A549 (cell line): ENCODE data around the gene VAV3.

Experiments used
- BHLHE40 ChIP-seq: IDR thresholded peaks from 2 replicates; pipeline ENCODE4 v1.6.1; 2012; ENCODE audit warnings: low read depth, low read length, inconsistent platforms
- CTCF ChIP-seq: fragments of >200 bp; sonication (Bioruptor Twin); formaldehyde crosslinking; IDR thresholded peaks from 3 replicates; pipeline ENCODE4 v1.5.1; 2016
- HOXB13 ChIP-seq: fragments of 250-450 bp; sonication (Bioruptor Pico); IDR thresholded peaks from 2 replicates; pipeline ENCODE4 v1.5.0; 2020; ENCODE audit warnings: low read depth, mild to moderate bottlenecking, moderate library complexity
- JUN ChIP-seq, 2 experiments: fragments of >200 bp; sonication (Bioruptor Twin); formaldehyde crosslinking; IDR thresholded peaks; 2 replicates in 1 of 2; 3 replicates in 1 of 2; pipeline ENCODE4 v1.6.1; 2016 to 2017
- MAZ ChIP-seq: fragments of 150-350 bp; IDR thresholded peaks from 2 replicates; pipeline ENCODE4 v1.6.1; 2014; ENCODE audit warnings: antibody characterized with exemption, low read depth, low read length, borderline replicate concordance
- PHF8 ChIP-seq: fragments of 200-600 bp; sonication (generic); IDR thresholded peaks from 2 replicates; pipeline ENCODE4 v1.6.1; 2016; ENCODE audit warnings: low read depth, mild to moderate bottlenecking, antibody characterized with exemption, moderate library complexity, borderline replicate concordance
- POLR2A ChIP-seq: IDR thresholded peaks from 2 replicates; pipeline ENCODE4 v1.6.1; 2012; ENCODE audit warnings: mild to moderate bottlenecking, low read length
- SMC3 ChIP-seq: fragments of >200 bp; sonication (Bioruptor Twin); formaldehyde crosslinking; IDR thresholded peaks from 3 replicates; pipeline ENCODE4 v1.6.1; 2018; ENCODE audit warnings: inconsistent platforms
- TFCP2L1 ChIP-seq: fragments of 250-450 bp; sonication (Bioruptor Pico); IDR thresholded peaks from 2 replicates; pipeline ENCODE4 v1.5.0; 2021; ENCODE audit warnings: mild to moderate bottlenecking
- TF ChIP-seq, protein P1 (sequence below): fragments of 150-350 bp; IDR thresholded peaks from 2 replicates; pipeline ENCODE4 v1.6.1; 2014; ENCODE audit warnings: low read depth, mild to moderate bottlenecking, low read length

GRCh38 chr1:107533436-107533835, 431.5 kb downstream of the VAV3 start:
- TF ChIP-seq MAZ (no peak), SMC3 (no peak), BHLHE40 (no peak), PHF8 (no peak), JUN (IDR thresholded peaks at IDR 0.05) (no peak), CTCF (no peak), POLR2A (no peak), TFCP2L1 (CRISPR knock-in tag) (no peak), HOXB13 (no peak)
- TF ChIP-seq, protein P1, sequence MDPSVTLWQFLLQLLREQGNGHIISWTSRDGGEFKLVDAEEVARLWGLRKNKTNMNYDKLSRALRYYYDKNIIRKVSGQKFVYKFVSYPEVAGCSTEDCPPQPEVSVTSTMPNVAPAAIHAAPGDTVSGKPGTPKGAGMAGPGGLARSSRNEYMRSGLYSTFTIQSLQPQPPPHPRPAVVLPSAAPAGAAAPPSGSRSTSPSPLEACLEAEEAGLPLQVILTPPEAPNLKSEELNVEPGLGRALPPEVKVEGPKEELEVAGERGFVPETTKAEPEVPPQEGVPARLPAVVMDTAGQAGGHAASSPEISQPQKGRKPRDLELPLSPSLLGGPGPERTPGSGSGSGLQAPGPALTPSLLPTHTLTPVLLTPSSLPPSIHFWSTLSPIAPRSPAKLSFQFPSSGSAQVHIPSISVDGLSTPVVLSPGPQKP = no peak
